RWPE2 (cell line): ENCODE data around the gene RRP8.

Source experiments
- ATAC-seq: fragments of 200-7000 bp; cut with Tn5 transposase; 3 replicates; pipeline ENCODE4 v1.9.1; 2021; ENCODE audit warnings: low read depth
- DNase-seq: peaks from one replicate; pipeline ENCODE4 v3.0.0-alpha.2; 2020; ENCODE audit warnings: low spot score
- H3K27ac ChIP-seq: fragments of 450-650 bp; 2 replicates; pipeline ENCODE4 v1.5.1; 2017; ENCODE audit warnings: mild to moderate bottlenecking; ENCODE audit not compliant: poor library complexity, severe bottlenecking
- H3K27me3 ChIP-seq: fragments of 250-450 bp; sonication (Bioruptor Pico); 2 replicates; pipeline ENCODE4 v1.5.1; 2021; ENCODE audit warnings: mild to moderate bottlenecking, moderate library complexity; ENCODE audit not compliant: insufficient read depth, poor library complexity, severe bottlenecking
- H3K36me3 ChIP-seq: fragments of 250-450 bp; sonication (Bioruptor Pico); 2 replicates; pipeline ENCODE4 v1.5.1; 2020; ENCODE audit warnings: low read depth, mild to moderate bottlenecking, moderate library complexity
- H3K4me1 ChIP-seq: fragments of 250-450 bp; sonication (Bioruptor Pico); 2 replicates; pipeline ENCODE4 v1.5.1; 2021; ENCODE audit warnings: mild to moderate bottlenecking, moderate library complexity; ENCODE audit not compliant: insufficient read depth, poor library complexity, severe bottlenecking
- H3K4me3 ChIP-seq: fragments of 250-450 bp; sonication (Bioruptor Pico); 2 replicates; pipeline ENCODE4 v1.5.1; 2021; ENCODE audit warnings: mild to moderate bottlenecking, moderate library complexity; ENCODE audit not compliant: severe bottlenecking
- H3K9me3 ChIP-seq: fragments of 250-450 bp; sonication (Bioruptor Pico); 2 replicates; pipeline ENCODE4 v1.5.1; 2021; ENCODE audit warnings: mild to moderate bottlenecking, moderate library complexity; ENCODE audit not compliant: severe bottlenecking
- TF ChIP-seq, protein P1 (sequence below): fragments of 450-650 bp; IDR thresholded peaks from one replicate; pipeline ENCODE4 v1.5.1; 2017; ENCODE audit warnings: mild to moderate bottlenecking, moderate library complexity; ENCODE audit not compliant: poor library complexity, severe bottlenecking

RRP8 gene

DNA sequence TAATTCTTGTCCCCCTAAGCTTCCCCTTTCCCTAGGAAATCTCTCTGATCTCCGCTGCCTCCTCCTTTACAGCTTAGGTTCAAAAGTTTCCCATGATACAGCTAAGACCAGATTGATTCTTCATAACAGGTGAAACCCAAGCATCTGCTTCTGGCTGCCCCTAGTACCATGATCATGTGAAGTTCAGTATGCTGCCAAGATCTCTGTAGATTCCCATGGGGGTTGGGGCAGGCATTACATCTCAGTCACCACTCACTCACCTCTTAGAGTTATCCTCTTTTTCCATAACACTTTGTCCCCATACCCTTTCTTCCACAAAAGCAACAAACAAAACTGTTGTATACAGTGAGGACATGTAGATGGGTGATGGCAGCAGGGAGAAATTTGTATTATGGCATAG is 44.0 kb downstream of the RRP8 start:
- Histone ChIP-seq H3K27ac (no peak overlapping the region), H3K27me3 (no peaks in the 10 kb centered on the region), H3K36me3 (no peaks in the 10 kb centered on the region), H3K9me3 (no peaks in the 10 kb centered on the region), H3K4me3 (no peak overlapping the region), H3K4me1 (no peaks in the 10 kb centered on the region)
- TF ChIP-seq, protein P1, sequence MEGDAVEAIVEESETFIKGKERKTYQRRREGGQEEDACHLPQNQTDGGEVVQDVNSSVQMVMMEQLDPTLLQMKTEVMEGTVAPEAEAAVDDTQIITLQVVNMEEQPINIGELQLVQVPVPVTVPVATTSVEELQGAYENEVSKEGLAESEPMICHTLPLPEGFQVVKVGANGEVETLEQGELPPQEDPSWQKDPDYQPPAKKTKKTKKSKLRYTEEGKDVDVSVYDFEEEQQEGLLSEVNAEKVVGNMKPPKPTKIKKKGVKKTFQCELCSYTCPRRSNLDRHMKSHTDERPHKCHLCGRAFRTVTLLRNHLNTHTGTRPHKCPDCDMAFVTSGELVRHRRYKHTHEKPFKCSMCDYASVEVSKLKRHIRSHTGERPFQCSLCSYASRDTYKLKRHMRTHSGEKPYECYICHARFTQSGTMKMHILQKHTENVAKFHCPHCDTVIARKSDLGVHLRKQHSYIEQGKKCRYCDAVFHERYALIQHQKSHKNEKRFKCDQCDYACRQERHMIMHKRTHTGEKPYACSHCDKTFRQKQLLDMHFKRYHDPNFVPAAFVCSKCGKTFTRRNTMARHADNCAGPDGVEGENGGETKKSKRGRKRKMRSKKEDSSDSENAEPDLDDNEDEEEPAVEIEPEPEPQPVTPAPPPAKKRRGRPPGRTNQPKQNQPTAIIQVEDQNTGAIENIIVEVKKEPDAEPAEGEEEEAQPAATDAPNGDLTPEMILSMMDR = no peak
- no peak for DNase-seq
- no peak for ATAC-seq

DNA sequence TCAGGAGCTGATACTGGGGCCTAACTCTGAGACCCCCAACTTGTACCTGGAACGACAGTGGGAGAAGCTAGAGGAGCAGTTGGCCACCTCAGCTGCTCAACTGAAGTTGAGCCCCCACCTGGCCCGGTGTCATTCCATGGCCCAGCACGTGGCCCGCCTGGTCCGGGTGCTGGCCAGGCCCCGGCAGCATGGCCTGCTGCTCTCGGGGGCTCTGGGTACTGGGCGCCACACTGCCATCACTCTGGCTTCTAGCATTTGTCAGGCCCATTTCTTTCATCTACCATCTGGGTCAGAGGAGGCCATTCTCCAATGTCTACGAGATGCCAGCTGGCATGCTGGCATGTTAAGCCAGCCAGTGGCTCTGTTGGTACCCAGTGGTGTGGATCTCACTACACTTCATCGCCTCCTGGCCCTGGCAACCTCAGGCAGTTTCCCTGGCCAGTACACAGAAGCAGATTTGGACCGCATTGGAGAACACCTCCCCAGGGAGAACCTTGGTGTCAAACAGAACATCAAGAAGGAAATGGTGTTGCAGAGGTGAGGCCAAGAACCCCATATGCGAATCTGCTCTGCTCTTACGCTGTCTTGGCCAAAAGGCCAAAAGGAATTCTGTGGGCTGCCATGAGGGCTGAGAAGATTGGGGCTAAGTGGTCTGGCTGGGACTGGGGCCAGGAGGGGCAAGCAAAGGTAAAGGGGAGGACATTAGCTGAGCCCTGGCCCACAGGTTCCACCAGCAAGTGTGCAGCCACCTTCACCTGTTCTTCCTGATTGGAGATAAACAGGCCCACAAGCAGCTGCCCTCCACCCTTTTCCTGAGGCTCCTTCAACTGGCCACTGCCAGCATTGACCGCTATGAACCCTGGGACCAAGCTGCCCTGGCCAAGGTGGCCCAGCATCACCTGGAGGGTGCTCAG is 45.4 kb downstream of the RRP8 start:
- H3K36me3 ChIP-seq = no peaks in the 10 kb centered on the region
- no peaks in the 10 kb centered on the region for H3K9me3 ChIP-seq
- DNase-seq (no peak), ATAC-seq (no peak)
- TF ChIP-seq, protein P1 = no peak
- no peaks in the 10 kb centered on the region for H3K27me3 ChIP-seq
- H3K4me3 ChIP-seq = no peak overlapping the region
- H3K4me1 ChIP-seq = no peaks in the 10 kb centered on the region
- H3K27ac ChIP-seq = no peak overlapping the region

DNA sequence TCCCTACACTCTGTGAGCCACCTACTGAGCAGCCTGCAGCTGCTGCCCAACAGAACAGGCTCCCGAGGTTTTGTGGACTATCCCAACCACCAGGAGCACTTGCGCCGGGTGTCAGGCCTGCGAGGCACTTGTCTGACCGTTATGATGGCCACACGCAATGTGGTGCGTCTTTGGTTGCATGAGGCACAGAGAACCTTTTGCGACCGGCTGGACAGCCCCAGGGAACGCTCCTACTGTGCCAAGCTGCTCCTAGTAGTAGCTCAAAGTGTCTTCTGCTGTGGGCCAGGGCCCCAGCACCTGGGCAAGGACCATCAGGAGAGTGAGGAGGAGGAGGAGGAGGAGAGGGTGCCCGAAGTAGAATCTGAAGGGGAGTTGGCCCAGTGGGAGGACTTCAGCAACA is 46.4 kb downstream of the RRP8 start:
- TF ChIP-seq, protein P1 = no peak
- ATAC-seq = no peak
- H3K36me3 ChIP-seq = no peaks in the 10 kb centered on the region

DNA sequence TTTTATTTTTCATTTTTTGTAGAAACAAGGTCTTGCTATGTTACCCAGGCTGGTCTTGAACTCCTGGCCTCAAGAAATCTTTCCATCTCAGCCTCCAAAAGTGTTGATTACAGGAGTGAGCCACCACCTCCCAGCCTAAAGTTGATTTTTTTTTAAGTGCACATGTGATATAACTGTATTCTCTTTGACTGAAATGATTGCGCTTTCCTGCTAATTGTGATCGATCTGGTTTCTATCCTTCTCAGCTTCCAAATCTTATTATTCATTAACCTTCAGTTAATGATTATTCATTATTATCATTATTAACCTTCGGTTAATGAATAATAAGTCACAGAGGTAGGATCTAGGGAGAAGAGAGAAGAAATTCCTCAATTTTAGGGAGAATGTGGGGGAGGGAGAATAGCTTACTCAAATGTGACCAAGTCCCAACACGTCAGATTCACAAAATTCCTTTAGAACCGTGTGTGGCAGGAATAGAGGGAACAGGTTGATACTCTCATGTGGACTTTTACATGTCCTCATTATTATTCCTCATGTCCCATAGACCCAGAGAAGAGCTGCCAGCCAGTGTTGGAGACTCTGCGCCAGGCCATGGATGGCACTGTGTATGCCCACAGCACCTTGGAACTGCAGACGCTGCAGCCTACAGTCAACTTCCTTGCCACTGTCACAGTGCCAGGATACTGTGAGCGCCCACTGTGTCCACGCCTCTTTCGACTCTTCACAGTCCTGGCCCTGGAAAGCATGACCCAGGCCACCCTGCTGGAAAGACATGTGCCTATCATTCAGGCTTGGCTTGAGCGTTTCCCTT is 47.1 kb downstream of the RRP8 start:
- Histone ChIP-seq H3K4me1 (no peaks in the 10 kb centered on the region), H3K36me3 (no peaks in the 10 kb centered on the region), H3K9me3 (no peaks in the 10 kb centered on the region), H3K27me3 (no peaks in the 10 kb centered on the region), H3K27ac (no peak overlapping the region), H3K4me3 (no peak overlapping the region)
- ATAC-seq (no peak), DNase-seq (no peak)
- TF ChIP-seq, protein P1 = no peak

More for the DNA sequence above, 46.4 kb downstream of the RRP8 start:
- no peak overlapping the region for H3K4me3 ChIP-seq
- H3K9me3 ChIP-seq = no peaks in the 10 kb centered on the region
- DNase-seq = no peak
- H3K27ac ChIP-seq = no peak overlapping the region
- H3K4me1 ChIP-seq = no peaks in the 10 kb centered on the region
- H3K27me3 ChIP-seq = no peaks in the 10 kb centered on the region
